Stimulated activated CD4-positive, alpha-beta T cell treated with anti-CD3 and anti-CD28 coated beads, Interleukin-1b, Interleukin-23, amount 100 ng/mL, for 1 hour (primary cell): Measurements from ENCODE around the gene DSG4.

Experiments
- DNase-seq, 2 donors: peaks; one replicate each; pipeline ENCODE4 v3.0.0-alpha.2; 2020; ENCODE audit warnings: low read depth in 2 of 2

Gene DSG4

DNA sequence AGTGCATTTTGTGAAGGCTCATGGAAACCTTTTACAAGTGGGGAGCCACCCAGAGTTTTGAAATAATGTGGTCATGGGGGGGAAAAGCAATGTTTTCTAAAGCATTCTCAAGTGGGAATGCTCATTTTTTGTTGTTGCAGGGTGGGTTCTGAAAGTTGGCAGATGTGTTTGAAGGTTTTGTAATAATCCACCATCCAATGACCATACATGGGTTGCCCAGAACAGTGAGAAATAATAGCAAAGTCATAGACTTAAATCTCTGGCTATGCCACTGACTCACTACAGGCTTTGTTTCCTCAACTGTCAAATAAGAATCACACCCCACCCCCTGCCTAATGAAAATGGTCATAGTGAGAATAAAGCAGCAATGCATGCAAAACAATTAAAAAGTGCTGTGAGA lies 73.8 kb downstream of the DSG4 start:
- DNase-seq = no peak

GRCh38 chr18:31451625-31452024 lies 75.0 kb downstream of the DSG4 start:
- DNase-seq = no peak

DNA sequence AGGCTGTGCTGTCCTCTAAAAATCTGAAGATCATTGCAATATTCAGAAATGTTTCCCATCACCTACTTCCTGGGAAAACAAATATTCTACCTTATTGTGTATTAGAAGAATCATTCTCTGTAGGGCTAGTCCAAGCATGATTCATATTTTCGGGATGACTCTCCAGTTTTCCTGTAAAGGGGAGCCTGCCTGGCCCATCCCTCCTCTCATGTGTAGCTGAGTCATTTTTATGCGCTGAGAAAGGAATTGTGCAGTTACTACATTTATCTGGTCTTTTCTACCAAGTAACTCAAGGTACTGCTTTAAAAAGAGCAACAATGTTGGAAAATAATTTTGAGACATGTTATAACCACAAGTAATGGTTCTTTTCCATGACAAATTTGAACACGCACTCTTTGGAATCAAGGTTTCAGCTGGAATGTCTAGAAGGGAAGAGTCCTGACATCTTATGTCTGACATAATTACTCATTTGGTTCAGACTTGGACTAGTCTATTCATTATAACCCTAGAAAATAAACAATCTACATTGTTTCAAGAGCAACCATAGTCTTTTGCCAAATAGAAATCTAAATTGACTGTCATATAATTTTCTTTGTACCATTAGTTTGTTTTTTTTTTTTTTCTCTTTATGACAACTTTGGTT lies 77.6 kb downstream of the DSG4 start:
- no peak for DNase-seq
